ENCODE data around the gene NKX2-4. TPM values are rescaled to one million over a fixed set of nuclear protein-coding genes. Genes with fewer than 3 reads are reported as not detected.

Gene NKX2-4
- polyA plus RNA-seq, 1 experiment: not detected

DNA sequence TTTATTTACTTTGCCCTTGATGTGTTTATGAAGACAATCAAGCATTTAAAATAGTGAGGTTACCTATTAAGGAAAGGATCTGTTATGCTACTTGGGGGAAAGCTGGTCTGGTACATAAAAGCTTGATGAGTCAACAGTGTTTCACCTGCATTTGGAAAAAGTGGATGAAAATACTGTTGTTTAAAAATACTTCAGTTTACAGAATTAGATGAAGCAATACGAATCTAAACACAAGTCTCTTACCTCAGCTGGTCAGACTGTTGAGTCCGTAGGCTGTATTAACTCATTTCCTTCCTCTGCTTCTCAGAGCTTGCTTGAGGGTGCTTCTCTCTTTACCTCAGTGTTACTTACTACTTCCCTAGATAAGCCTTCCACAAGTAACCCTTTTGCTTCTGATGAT is 36.1 kb downstream of the NKX2-4 start:
- no peak overlapping the region for H3K4me3 ChIP-seq (ENCODE audit: low read depth, low read length)
- no peaks in the 10 kb centered on the region for H3K27me3 ChIP-seq (ENCODE audit: control insufficient read depth, insufficient read depth, low read length)
- no peak for DNase-seq (ENCODE audit: low read depth)
- TF ChIP-seq, protein P1, sequence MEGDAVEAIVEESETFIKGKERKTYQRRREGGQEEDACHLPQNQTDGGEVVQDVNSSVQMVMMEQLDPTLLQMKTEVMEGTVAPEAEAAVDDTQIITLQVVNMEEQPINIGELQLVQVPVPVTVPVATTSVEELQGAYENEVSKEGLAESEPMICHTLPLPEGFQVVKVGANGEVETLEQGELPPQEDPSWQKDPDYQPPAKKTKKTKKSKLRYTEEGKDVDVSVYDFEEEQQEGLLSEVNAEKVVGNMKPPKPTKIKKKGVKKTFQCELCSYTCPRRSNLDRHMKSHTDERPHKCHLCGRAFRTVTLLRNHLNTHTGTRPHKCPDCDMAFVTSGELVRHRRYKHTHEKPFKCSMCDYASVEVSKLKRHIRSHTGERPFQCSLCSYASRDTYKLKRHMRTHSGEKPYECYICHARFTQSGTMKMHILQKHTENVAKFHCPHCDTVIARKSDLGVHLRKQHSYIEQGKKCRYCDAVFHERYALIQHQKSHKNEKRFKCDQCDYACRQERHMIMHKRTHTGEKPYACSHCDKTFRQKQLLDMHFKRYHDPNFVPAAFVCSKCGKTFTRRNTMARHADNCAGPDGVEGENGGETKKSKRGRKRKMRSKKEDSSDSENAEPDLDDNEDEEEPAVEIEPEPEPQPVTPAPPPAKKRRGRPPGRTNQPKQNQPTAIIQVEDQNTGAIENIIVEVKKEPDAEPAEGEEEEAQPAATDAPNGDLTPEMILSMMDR (IDR thresholded peaks at IDR 0.05; ENCODE audit: insufficient read depth, low read depth, low read length): no peak
- CTCF ChIA-PET: no interaction called here
- peaks cover 3% of the 10 kb centered on the region; the same call in 1 of the 2 replicates for H3K36me3 ChIP-seq (ENCODE audit: control insufficient read depth, insufficient read depth, low read length)
- POLR2A ChIA-PET: interaction anchor here (0.7 kb wide), 1 partner anchor 11 kb away, joined by 3 read pairs; no protein-coding TSS in a partner anchor

DNA sequence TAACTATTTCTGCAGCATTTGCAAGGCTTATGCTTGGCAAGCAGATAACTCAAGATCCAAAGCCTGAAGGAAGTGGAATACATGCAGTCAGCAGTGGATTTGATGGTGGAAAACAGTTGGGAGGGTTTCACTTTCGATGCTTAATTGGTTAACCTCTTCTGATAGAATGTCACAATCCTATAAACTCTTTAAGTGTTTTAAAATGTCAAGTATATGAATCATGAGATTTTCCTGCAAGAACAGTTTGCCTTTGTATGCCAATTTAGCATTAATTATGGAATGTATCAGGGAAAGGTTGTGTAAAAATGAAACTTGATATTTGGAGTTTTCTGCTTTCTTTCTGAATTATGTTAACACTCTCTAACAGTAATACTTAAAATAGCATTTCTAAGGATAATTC is 36.6 kb downstream of the NKX2-4 start:
- Histone ChIP-seq H3K27me3 (ENCODE audit: control insufficient read depth, insufficient read depth, low read length) (no peaks in the 10 kb centered on the region), H3K4me3 (ENCODE audit: low read depth, low read length) (no peak overlapping the region), H3K36me3 (ENCODE audit: control insufficient read depth, insufficient read depth, low read length) (peaks cover 3% of the 10 kb centered on the region; the same call in 1 of the 2 replicates)
- ChIA-PET POLR2A (no interaction called here), CTCF (no interaction called here)
- no peak for DNase-seq (ENCODE audit: low read depth)
- TF ChIP-seq, protein P1 (IDR thresholded peaks at IDR 0.05; ENCODE audit: insufficient read depth, low read depth, low read length): no peak

DNA sequence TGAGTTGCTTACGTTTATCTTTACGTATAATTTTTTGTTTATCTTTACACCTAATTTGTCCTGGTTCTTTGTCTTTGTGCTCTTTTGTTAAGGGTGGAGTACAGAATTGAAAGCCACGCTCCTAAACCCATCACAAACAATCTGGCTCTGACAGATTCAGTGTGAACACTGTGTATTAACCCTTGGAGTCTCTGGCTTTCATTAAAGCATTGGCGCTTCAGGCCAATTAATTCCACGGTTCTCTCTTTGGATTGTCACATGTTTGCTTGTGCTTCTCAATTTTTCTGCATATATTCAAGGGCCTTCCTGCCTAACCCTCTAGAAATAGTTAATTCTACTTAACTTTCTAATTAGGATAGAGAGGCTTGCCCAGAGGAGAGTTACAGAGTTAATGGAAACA is 38.6 kb downstream of the NKX2-4 start:
- H3K36me3 ChIP-seq (ENCODE audit: control insufficient read depth, insufficient read depth, low read length): peaks cover 3% of the 10 kb centered on the region; the same call in 1 of the 2 replicates
- TF ChIP-seq, protein P1 (IDR thresholded peaks at IDR 0.05; ENCODE audit: insufficient read depth, low read depth, low read length): no peak
- H3K27me3 ChIP-seq (ENCODE audit: control insufficient read depth, insufficient read depth, low read length): no peaks in the 10 kb centered on the region
- CTCF ChIA-PET: no interaction called here
- DNase-seq (ENCODE audit: low read depth): no peak
- H3K4me3 ChIP-seq (ENCODE audit: low read depth, low read length): no peak overlapping the region
- POLR2A ChIA-PET: no interaction called here

DNA sequence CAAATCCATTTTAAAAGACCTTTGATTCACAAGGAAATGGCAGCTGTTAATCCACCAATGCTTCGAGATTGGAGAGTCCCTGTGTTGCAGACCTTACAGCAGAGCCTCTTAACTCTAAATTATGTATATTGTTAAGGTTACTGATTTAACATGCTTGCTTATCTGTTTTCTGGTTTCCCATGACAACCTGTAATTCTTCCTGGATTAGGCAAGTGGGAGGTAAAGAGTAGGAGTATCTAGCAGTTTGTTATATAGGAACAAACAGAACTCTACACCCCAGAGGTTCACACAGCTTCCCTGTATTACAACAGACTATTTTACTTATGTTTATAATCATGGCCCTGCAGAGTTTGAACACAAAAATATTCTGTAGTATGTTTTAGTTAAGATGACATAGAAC is 39.5 kb downstream of the NKX2-4 start:
- ChIA-PET POLR2A (no interaction called here), CTCF (no interaction called here)
- no peak for DNase-seq (ENCODE audit: low read depth)
- no peak overlapping the region for H3K4me3 ChIP-seq (ENCODE audit: low read depth, low read length)
- peaks cover 2% of the 10 kb centered on the region; the same call in 1 of the 2 replicates for H3K36me3 ChIP-seq (ENCODE audit: control insufficient read depth, insufficient read depth, low read length)
- H3K27me3 ChIP-seq (ENCODE audit: control insufficient read depth, insufficient read depth, low read length): no peaks in the 10 kb centered on the region
- TF ChIP-seq, protein P1 (IDR thresholded peaks at IDR 0.05; ENCODE audit: insufficient read depth, low read depth, low read length): no peak

DNA sequence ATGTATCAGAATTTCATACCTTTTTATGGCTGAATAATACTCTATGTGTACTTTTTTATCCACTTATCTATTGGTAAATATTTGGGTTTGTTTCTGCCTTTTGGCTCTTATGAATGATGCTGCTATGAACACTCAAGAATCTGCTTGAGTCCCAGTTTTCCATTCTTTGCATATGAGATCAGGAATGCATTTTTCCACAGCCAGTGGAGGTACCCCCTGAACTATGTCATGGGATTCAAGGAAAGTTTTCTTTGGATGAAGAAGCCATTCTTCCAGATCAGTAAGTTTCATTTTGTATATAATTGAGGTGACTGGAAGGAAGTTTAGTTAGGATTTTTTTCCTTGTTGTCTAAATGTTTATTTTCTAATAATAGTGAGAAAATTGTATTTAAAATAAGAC is 40.9 kb downstream of the NKX2-4 start:
- TF ChIP-seq, protein P1 (IDR thresholded peaks at IDR 0.05; ENCODE audit: insufficient read depth, low read depth, low read length): no peak
- peaks cover 2% of the 10 kb centered on the region; the same call in 1 of the 2 replicates for H3K36me3 ChIP-seq (ENCODE audit: control insufficient read depth, insufficient read depth, low read length)
- no peak for DNase-seq (ENCODE audit: low read depth)
- no peak overlapping the region for H3K4me3 ChIP-seq (ENCODE audit: low read depth, low read length)
- CTCF ChIA-PET: interaction anchor here (0.6 kb wide), 2 partner anchors 122 to 436 kb away, joined by 3 to 4 read pairs; no protein-coding TSS in a partner anchor
- POLR2A ChIA-PET: no interaction called here
- no peaks in the 10 kb centered on the region for H3K27me3 ChIP-seq (ENCODE audit: control insufficient read depth, insufficient read depth, low read length)
